Stomach (tissue), 4 donors: ENCODE results near the gene ITGA1.

ENCODE experiments used
- EP300 ChIP-seq: sonication (generic); formaldehyde crosslinking; IDR thresholded peaks from one replicate; pipeline ENCODE4 v1.6.1; 2017; ENCODE audit warnings: antibody characterized with exemption
- TF ChIP-seq, protein P1 (sequence below), 7 experiments: fragments of 450-650 bp in 4 of 7; fragments of 200-600 bp in 3 of 7; sonication (generic) in 3 of 7; IDR thresholded peaks; one replicate each; pipeline ENCODE4 v1.5.1; 2016 to 2019; ENCODE audit warnings: antibody characterized with exemption in 7 of 7, control low read depth in 2 of 7, mild to moderate bottlenecking in 1 of 7

DNA sequence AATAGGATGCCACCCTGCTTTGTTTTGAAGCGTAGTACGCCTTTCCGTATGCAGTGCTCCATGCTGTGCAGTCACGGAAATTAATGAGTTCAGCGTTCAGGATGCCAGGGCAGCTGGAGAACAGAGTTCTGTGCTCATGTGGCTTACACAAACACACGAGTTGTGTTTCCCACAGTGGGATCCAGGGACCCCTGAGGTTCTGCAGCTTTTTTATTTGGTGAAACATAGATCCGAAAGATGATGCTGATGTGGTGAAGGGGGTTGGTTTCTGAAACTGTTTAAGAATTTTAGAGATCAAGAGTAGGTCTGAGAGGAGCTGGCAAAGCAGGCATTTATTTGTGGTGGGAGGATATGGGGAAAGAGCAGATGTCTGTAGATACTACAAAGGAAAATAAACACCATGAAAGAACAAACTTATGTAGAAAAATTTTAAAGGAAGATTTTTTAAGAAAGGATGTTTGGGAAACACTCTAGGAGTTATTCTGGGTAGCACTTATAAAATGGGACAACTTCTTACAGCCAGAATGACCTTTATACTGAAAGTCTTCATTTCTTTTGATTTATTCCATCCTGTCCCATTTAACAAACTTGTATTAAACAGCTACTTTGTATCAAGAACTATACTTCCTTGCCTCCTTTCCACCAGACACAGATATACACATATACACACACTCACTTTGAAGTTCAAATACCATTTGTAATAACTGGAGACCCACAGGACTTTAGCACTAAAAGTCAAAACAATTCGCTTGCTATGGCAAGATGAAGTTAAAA is 52.7 kb downstream of the ITGA1 start:
- TF ChIP-seq, protein P1, sequence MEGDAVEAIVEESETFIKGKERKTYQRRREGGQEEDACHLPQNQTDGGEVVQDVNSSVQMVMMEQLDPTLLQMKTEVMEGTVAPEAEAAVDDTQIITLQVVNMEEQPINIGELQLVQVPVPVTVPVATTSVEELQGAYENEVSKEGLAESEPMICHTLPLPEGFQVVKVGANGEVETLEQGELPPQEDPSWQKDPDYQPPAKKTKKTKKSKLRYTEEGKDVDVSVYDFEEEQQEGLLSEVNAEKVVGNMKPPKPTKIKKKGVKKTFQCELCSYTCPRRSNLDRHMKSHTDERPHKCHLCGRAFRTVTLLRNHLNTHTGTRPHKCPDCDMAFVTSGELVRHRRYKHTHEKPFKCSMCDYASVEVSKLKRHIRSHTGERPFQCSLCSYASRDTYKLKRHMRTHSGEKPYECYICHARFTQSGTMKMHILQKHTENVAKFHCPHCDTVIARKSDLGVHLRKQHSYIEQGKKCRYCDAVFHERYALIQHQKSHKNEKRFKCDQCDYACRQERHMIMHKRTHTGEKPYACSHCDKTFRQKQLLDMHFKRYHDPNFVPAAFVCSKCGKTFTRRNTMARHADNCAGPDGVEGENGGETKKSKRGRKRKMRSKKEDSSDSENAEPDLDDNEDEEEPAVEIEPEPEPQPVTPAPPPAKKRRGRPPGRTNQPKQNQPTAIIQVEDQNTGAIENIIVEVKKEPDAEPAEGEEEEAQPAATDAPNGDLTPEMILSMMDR (IDR thresholded peaks at IDR 0.05), result no peak
- TF ChIP-seq EP300, result no peak
